ENCODE results near the gene NXPH2.

Gene NXPH2

GRCh38 chr2:138779406-138779780, 797 bp downstream of the NXPH2 start:
- no peak for TF ChIP-seq CTCF (conservative IDR thresholded peaks at IDR 0.05)
- H3K27ac ChIP-seq = no peak overlapping the region

- no peak for TF ChIP-seq CTCF (conservative IDR thresholded peaks at IDR 0.05)
- no peak overlapping the region for H3K27ac ChIP-seq
Observed at GRCh38 chr2:138777996-138778395, 2.2 kb downstream of the NXPH2 start.

GRCh38 chr2:138775736-138776135, 4.5 kb downstream of the NXPH2 start:
- H3K27ac ChIP-seq = no peak overlapping the region
- TF ChIP-seq CTCF (conservative IDR thresholded peaks at IDR 0.05) = no peak

GRCh38 chr2:138771534-138771933, 8.7 kb downstream of the NXPH2 start:
- no peak overlapping the region for H3K27ac ChIP-seq
- TF ChIP-seq CTCF (conservative IDR thresholded peaks at IDR 0.05) = no peak

DNA sequence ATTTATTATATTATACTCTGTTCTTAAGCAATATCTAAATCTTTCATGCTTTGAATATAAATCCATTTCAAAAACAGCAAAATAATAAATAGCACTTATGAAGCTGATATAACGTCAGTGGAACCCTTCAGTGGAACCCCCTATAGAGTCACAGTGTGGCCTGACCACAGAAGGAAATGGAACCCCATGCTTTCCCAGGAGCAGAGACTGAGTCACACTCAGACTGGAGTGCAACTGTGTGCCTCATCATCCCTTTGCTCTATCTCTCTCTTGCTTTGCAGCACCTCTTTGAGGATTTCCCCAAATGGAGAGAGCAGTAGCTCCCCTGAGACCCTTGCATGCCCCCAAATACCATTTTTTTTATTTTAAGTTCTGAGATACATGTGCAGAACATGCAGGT, 13.1 kb downstream of the NXPH2 start:
- no peak overlapping the region for H3K27ac ChIP-seq
- TF ChIP-seq CTCF (conservative IDR thresholded peaks at IDR 0.05) = no peak

DNA sequence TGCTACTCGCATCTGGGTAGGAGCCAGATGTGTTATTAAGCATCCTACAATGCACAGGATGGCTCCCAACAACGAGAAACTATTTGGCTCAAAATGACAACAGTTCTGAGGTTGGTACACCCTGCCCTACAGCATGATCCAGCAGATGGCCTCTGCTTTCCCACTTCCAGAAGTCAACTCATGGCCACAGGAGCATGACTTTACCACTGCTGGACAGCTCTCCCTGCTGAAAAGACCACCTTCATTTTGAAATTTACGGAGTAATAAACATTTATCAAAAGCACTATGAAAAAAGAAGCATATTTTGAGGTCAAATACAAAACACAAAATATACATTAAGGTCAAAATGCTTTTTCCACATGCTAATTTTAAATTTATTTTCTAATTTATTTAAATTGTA, 13.7 kb downstream of the NXPH2 start:
- TF ChIP-seq CTCF (conservative IDR thresholded peaks at IDR 0.05) = no peak
- H3K27ac ChIP-seq = no peak overlapping the region

DNA sequence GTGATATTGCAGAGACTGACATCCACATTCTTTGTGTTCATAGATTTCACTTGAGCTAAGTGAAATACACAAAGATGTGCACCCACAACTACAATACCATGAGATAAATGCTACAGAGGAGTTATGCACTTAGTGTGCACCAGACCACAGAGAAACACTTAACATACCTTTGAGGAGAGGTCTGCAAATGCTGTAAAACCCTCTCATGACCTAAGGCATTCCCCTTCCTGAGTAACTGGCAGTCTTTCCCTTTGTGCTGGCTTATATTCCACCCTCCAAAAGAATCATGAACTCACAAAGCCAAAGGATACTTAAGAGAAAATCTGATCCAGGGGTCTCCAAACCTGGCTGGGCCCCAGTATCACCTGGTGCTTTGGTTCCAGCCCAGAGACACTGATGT, 16.2 kb downstream of the NXPH2 start:
- no peak overlapping the region for H3K27ac ChIP-seq
- no peak for TF ChIP-seq CTCF (conservative IDR thresholded peaks at IDR 0.05)

GRCh38 chr2:138762533-138762932, 17.7 kb downstream of the NXPH2 start:
- TF ChIP-seq CTCF (conservative IDR thresholded peaks at IDR 0.05) = no peak
- no peak overlapping the region for H3K27ac ChIP-seq
